Lower lobe of right lung (tissue), 2 donors: ENCODE data around the gene NKAIN2. TPM values are rescaled to one million over a fixed set of nuclear protein-coding genes. Genes with fewer than 3 reads are reported as not detected.

Experiments
- ATAC-seq, 2 donors: fragments of 200-7000 bp; cut with Tn5 transposase; one replicate each; pipeline ENCODE4 v1.9.1; 2020 to 2022; ENCODE audit warnings: mild to moderate bottlenecking in 2 of 2, moderate library complexity in 2 of 2
- DNase-seq: peaks from one replicate; pipeline ENCODE4 v3.0.0-alpha.2; 2020
- H3K27ac ChIP-seq: fragments of 200-600 bp; one replicate; pipeline ENCODE4 v1.8.0; 2022
- H3K27me3 ChIP-seq: fragments of 200-600 bp; one replicate; pipeline ENCODE4 v1.8.0; 2022; ENCODE audit warnings: low read depth
- H3K36me3 ChIP-seq: fragments of 200-600 bp; one replicate; pipeline ENCODE4 v1.8.0; 2022; ENCODE audit warnings: mild to moderate bottlenecking
- H3K4me1 ChIP-seq: fragments of 200-600 bp; one replicate; pipeline ENCODE4 v1.8.0; 2022
- H3K4me3 ChIP-seq: fragments of 200-600 bp; one replicate; pipeline ENCODE4 v1.8.0; 2022; ENCODE audit warnings: mild to moderate bottlenecking
- H3K9me3 ChIP-seq: fragments of 200-600 bp; one replicate; pipeline ENCODE4 v1.8.0; 2022
- intact Hi-C: fragments of 100-400 bp; cut with DNase I; formaldehyde crosslinking; loops from one replicate; pipeline ENCODE4 v1.11.0; 2022
- total RNA-seq: library from RNA; stranded (reverse); fragmentation: NEBNext Ultra II Directional; extraction: Animal tissue kit (Norgen Biotek cat#: 25700); gene quantifications from one replicate; pipeline ENCODE4 v1.2.1, GENCODE V29; 2021
- TF ChIP-seq, protein P1 (sequence below): fragments of 200-600 bp; IDR thresholded peaks from one replicate; pipeline ENCODE4 v1.8.0; 2022; ENCODE audit warnings: antibody characterized with exemption, mild to moderate bottlenecking
- donor health status: DM: no; HTN: yes; CAD: no; lungs with severe emphysema.

Gene NKAIN2
- total RNA-seq, 1 donor from 2014 or later: 0.12 TPM

DNA sequence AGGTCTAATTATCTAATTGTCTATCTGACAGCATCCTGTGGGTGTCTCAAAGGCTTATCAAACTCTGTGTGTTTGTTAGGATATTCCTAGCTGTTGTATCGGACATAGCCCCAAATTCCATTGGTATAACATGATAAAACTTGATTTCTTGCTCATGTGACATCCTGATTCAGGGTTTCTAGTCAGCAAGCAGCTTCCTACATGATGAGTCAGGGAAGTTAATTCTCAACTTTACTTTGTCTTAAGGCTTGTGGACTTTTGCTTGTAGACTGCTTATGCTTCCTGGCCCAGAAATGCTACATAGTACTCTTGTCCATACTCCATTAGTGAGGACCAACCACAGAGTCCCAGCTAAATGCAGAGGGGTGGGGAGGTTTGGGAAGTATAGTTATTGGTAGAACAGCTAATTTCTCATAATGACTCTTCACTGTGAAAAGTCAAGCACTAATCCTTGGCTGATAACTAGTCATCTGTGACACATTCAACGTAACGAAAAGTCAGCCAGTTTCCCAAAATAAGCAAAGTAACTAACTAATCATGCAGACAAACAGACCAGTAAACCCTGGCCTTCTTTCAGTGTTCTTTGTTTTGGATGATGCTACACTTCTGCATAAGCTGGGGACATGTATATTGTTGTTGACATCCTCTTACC, 25.8 kb downstream of the NKAIN2 start:
- Histone ChIP-seq H3K4me3 (no peak overlapping the region), H3K27ac (no peak overlapping the region), H3K27me3 (no peaks in the 10 kb centered on the region), H3K36me3 (no peaks in the 10 kb centered on the region), H3K4me1 (no peaks in the 10 kb centered on the region), H3K9me3 (no peaks in the 10 kb centered on the region)
- intact Hi-C loops: no loop called here
- ATAC-seq (no peak), DNase-seq (no peak)
- TF ChIP-seq, protein P1, sequence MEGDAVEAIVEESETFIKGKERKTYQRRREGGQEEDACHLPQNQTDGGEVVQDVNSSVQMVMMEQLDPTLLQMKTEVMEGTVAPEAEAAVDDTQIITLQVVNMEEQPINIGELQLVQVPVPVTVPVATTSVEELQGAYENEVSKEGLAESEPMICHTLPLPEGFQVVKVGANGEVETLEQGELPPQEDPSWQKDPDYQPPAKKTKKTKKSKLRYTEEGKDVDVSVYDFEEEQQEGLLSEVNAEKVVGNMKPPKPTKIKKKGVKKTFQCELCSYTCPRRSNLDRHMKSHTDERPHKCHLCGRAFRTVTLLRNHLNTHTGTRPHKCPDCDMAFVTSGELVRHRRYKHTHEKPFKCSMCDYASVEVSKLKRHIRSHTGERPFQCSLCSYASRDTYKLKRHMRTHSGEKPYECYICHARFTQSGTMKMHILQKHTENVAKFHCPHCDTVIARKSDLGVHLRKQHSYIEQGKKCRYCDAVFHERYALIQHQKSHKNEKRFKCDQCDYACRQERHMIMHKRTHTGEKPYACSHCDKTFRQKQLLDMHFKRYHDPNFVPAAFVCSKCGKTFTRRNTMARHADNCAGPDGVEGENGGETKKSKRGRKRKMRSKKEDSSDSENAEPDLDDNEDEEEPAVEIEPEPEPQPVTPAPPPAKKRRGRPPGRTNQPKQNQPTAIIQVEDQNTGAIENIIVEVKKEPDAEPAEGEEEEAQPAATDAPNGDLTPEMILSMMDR: no peak

DNA sequence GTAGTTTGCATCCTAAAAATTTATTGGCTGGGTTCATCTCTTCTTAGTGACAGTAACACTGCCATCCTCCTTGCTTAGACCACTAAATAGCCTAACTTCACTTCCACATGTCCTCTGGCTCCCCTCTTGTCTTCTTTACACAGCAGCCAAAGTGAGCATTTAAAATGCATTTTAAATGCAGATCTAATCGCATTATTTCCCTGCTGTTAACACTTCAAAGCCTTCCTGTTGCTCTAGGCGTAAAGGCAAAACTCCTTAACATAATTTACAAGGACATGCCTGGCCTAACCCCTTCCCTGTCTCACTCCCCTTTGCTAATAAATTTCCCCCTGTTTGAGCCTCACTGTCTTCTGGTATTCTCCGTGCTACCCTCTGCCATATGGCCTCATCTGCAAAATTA, 26.5 kb downstream of the NKAIN2 start:
- DNase-seq: no peak
- intact Hi-C loops: no loop called here
- Histone ChIP-seq H3K36me3 (no peaks in the 10 kb centered on the region), H3K4me3 (no peak overlapping the region), H3K27ac (no peak overlapping the region), H3K4me1 (no peaks in the 10 kb centered on the region), H3K9me3 (no peaks in the 10 kb centered on the region), H3K27me3 (no peaks in the 10 kb centered on the region)
- TF ChIP-seq, protein P1: no peak
- no peak for ATAC-seq

DNA sequence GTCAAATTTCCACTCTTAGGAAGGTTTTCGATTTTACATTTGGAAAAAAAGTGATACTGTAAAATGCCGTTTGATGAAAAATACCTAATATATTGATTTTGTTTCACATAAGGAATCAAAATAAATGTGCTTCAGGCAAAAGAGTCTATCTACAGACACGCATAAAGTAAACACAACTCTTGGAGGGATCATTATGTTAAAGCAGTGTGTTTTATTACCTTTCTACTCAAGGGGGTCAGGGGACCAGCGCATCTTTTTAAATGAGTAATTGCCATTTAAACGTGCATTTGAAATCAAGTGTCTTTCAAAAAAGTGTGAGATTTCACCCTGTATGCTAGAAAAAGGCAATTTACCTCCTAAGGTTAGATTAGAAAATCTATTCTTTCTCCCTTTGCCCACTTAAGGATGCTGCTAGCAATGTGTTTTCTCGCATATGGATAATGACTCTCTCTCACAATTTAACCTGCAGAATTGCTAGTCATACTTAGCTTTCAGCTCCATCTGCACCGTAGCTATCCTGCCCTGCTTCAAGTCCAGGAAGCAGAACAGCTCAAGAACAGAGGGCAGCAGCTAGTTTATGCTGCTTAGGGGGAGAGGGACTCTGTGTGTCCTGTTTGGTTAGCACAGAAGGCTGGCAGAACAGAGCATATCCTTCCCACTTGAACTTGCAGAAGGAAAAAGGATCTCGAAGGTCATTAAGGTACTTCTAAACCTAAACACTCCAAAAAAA, 35.0 kb downstream of the NKAIN2 start:
- TF ChIP-seq, protein P1: no peak
- H3K36me3 ChIP-seq: no peaks in the 10 kb centered on the region
- no peaks in the 10 kb centered on the region for H3K4me1 ChIP-seq
- DNase-seq (no peak), ATAC-seq (no peak)
- intact Hi-C loops: no loop called here
- H3K4me3 ChIP-seq: no peak overlapping the region
- no peaks in the 10 kb centered on the region for H3K27me3 ChIP-seq
- H3K9me3 ChIP-seq: no peaks in the 10 kb centered on the region
- no peak overlapping the region for H3K27ac ChIP-seq

DNA sequence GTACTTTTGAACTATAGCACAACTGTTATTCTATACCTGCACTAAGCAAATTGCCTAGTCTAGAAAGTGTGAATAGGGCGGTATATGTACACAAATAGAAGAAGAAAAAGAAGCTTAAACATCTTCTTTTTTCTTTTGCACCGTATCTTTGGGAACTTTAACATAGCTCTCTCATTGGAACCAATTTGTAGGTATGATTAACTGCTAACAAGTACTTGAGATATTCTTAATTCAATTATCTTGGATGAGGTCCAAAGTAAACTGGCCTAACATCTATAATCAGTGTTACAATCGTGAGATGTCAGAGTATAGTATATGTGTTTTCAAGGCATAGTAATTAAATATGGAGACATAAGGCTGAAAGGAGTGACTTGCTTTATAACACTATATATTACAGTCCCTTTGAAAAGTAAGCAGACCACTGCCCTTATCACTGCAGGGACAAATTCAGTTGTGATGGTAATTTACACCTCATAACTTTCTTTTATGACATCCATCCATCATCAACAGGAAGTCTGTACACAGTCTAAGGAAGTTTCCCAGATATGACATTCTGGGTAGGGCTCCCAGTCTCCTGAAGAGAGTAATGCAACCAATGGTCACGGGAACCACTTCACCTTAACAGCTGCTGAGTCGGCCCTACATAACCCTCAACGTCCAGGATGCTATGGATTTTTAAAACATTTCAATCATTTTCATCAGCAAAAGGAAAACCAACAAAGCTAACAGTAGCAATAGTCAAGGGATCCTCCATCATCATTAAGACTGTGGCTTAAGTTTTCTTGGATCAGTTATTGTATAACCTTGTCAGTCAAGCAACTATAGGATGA, 37.6 kb downstream of the NKAIN2 start:
- intact Hi-C loops: no loop called here
- no peaks in the 10 kb centered on the region for H3K36me3 ChIP-seq
- no peak for ATAC-seq
- DNase-seq: no peak
- H3K4me1 ChIP-seq: no peaks in the 10 kb centered on the region
- H3K27me3 ChIP-seq: no peaks in the 10 kb centered on the region
- no peak overlapping the region for H3K27ac ChIP-seq
- H3K9me3 ChIP-seq: no peaks in the 10 kb centered on the region
- TF ChIP-seq, protein P1: no peak
- no peak overlapping the region for H3K4me3 ChIP-seq

DNA sequence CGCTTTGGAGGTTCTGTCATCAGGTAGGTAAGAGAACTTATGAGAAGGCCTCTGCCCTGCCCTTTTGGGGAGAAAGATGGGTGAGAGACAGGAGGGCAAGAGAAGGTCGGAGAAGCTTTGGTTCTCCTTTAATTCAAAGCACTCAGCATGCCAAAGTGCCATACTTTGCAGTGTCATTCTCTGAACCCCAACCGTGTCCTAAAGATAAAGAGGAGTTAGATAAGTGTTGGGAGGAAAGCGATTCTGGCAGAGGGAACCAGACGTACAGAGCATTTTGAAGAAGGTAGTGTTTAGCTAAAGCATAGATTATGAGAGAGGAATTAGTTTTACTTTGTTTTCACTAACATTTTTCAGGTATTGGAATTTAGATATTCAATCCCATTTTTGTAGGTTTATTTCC, 40.3 kb downstream of the NKAIN2 start:
- Histone ChIP-seq H3K36me3 (no peaks in the 10 kb centered on the region), H3K4me1 (no peaks in the 10 kb centered on the region), H3K4me3 (no peak overlapping the region), H3K27me3 (no peaks in the 10 kb centered on the region), H3K9me3 (no peaks in the 10 kb centered on the region), H3K27ac (no peak overlapping the region)
- intact Hi-C loops: no loop called here
- TF ChIP-seq, protein P1: no peak
- DNase-seq (no peak), ATAC-seq (no peak)
